Hindlimb muscle (tissue), 1 donor: ENCODE data around the gene CCDC69. TPM values are rescaled to one million over a fixed set of nuclear protein-coding genes. Genes with fewer than 3 reads are reported as not detected.

ENCODE experiments used
- DNase-seq: peaks from one replicate; pipeline ENCODE4 v3.0.0-alpha.2; 2013
- polyA plus RNA-seq: library from polyadenylated mRNA; unstranded; fragments of 120-200 nt; gene quantifications from one replicate; pipeline ENCODE4 v1.2.1, GENCODE V29; 2013; ENCODE audit not compliant: insufficient read length

Gene CCDC69
- polyA plus RNA-seq, 1 donor: 86.9 TPM

- no peak for DNase-seq
These were observed 83.0 kb downstream of the CCDC69 start for GRCh38 chr5:151140686-151141459.

- no peak for DNase-seq
These were observed 84.2 kb downstream of the CCDC69 start for GRCh38 chr5:151139646-151140045.

DNA sequence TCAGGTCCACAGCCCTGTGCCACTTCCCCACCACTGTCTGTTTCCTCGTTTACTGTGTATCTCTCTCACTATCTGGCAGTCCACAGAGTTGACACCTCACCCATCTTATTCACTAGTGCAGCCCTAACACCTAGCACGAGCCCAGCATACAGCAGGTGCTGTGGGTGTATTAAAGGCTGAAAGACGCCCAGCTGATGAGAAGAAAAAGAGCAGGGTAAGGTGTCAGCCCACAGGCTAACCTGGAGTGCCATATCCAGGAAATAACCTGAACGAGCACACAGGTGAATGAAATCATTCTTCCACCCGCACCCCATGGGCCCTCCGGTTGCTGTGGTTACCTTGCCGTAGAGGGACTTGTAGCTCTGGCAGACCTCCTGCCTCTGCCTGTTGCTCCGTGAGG, 84.9 kb downstream of the CCDC69 start:
- DNase-seq: no peak

- no peak for DNase-seq
These were observed 85.8 kb downstream of the CCDC69 start for GRCh38 chr5:151138114-151138513.

DNA sequence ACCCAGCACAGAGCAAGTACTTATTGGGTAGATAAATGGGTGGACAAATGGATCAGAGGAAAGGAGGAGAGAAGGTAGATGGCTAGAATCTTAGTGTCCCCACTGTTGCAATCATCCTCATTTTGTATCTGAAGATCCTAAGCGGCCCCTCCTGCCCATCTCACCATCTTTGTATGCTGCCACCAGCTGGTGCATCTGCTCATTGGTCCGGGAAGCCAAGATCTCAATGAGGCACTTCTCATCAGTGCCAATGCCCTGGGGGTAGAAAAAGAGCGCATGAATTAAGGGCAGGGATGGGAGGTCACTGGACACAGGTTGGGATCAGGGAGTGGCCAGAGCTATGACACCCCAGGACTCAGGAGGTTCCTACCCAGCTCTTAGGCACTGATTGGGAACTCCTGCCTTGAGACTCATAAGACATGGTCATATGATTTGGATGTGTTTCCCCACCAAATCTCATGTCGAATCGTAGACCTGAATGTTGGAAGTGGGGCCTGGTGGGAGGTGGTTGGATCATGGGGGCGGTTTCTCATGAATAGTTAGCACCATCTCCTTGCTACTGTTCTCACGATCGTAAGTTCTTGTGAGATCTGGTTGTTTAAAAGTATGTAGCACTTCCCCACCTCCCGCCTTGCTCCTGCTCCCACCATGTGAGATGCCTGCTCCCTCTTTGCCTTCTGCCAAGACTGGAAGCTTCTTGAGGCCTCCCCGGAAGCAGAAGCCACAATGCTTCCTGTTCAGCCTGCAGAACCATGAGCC, 86.6 kb downstream of the CCDC69 start:
- DNase-seq: no peak

GRCh38 chr5:151134228-151134627, 89.7 kb downstream of the CCDC69 start:
- DNase-seq: no peak

- DNase-seq: no peak
These were observed 90.9 kb downstream of the CCDC69 start for GRCh38 chr5:151132963-151133362.

Other genes starting within 250 kb of the CCDC69 start
- gene GPX3, start 203.5 kb downstream of the CCDC69 start, polyA plus RNA-seq: 64.9 TPM
- gene TNIP1, start 143.1 kb downstream of the CCDC69 start, polyA plus RNA-seq: 94.1 TPM
- 380 TPM for gene ANXA6, start 66.3 kb downstream of the CCDC69 start, polyA plus RNA-seq
- 26.9 TPM for gene GM2A, start 29.1 kb upstream of the CCDC69 start, polyA plus RNA-seq
- not detected for gene SLC36A3, start 79.7 kb upstream of the CCDC69 start, polyA plus RNA-seq
- 0.49 TPM for gene SLC36A2, start 123.5 kb upstream of the CCDC69 start, polyA plus RNA-seq
- gene SLC36A1, start 223.5 kb upstream of the CCDC69 start, polyA plus RNA-seq: 21.6 TPM